H1 (cell line): ENCODE measurements around the gene KCNB1. TPM values are rescaled to one million over a fixed set of nuclear protein-coding genes. Genes with fewer than 3 reads are reported as not detected.

ENCODE experiments used
- CEBPB ChIP-seq: IDR thresholded peaks from 2 replicates; pipeline ENCODE4 v1.6.1; 2012; ENCODE audit warnings: low read depth, low read length
- E2F6 ChIP-seq: IDR thresholded peaks from 2 replicates; pipeline ENCODE4 v1.6.1; 2012; ENCODE audit warnings: inconsistent platforms
- RNF2 ChIP-seq: fragments of 200-900, 300-1000 bp; sonication (generic); IDR thresholded peaks from 2 replicates; pipeline ENCODE4 v1.7.1; 2016; ENCODE audit warnings: borderline replicate concordance, low read depth, mild to moderate bottlenecking, antibody characterized with exemption, low read length; ENCODE audit not compliant: poor library complexity, severe bottlenecking; ENCODE audit errors: missing control alignments
- SIRT6 ChIP-seq: IDR thresholded peaks from one replicate; pipeline ENCODE4 v1.7.1; 2012; ENCODE audit warnings: low read length, inconsistent platforms
- SP2 ChIP-seq: IDR thresholded peaks from 2 replicates; pipeline ENCODE4 v1.6.1; 2012; ENCODE audit warnings: mild to moderate bottlenecking, low read length, inconsistent platforms
- SP4 ChIP-seq: IDR thresholded peaks from 2 replicates; pipeline ENCODE4 v1.6.1; 2012; ENCODE audit warnings: low read length, inconsistent platforms
- TCF12 ChIP-seq: IDR thresholded peaks from 2 replicates; pipeline ENCODE4 v1.6.1; 2011; ENCODE audit warnings: low read depth, mild to moderate bottlenecking, low read length
- polyA plus RNA-seq, 7 experiments: library from polyadenylated mRNA; depleted of rRNA in 3 of 7; stranded (reverse) in 5 of 7; unstranded in 2 of 7; fragments of >200 nt in 5 of 7; fragments of 200-250 nt in 2 of 7; gene quantifications; 1 replicate in 5 of 7; 2 replicates in 1 of 7; 4 replicates in 1 of 7; pipeline versions ENCODE4 v1.2.1 to v1.2.3, GENCODE V29; 2011 to 2013; ENCODE audit warnings: missing spikeins in 2 of 7, mixed read lengths in 2 of 7
- total RNA-seq: library from RNA; stranded (reverse); fragmentation: NEBNext Ultra II Directional; extraction: Animal tissue kit (Norgen Biotek cat#: 25700); gene quantifications from 2 replicates; pipeline ENCODE4 v1.2.1, GENCODE V29; 2021

Gene KCNB1
- total and polyA plus RNA-seq, 2 of the 8 experiments (the other 6 are each of a cell fraction or from before 2014, with no cell fraction given), result 0.58 to 0.67 TPM

GRCh38 chr20:49486064-49486463, 3.6 kb upstream of the KCNB1 start (continued):
- TF ChIP-seq SP2, result no peak
- TF ChIP-seq TCF12, result no peak
- TF ChIP-seq RNF2, result no peak
- no peak for TF ChIP-seq SIRT6
- TF ChIP-seq SP4, result no peak
- no peak for TF ChIP-seq CEBPB
- TF ChIP-seq E2F6, result no peak
